OCI-LY3 (cell line): ENCODE results near the gene ITPA.

Source experiments
- EZH2phosphoT487 ChIP-seq: fragments of 200-600 bp; shearing (Covaris generic); IDR thresholded peaks from 2 replicates; pipeline ENCODE4 v1.6.1; 2018; ENCODE audit warnings: antibody characterized with exemption, mixed run types, low read depth
- TF ChIP-seq, protein P1 (sequence below): fragments of 200-600, 300-600 bp; sonication (generic); IDR thresholded peaks from 2 replicates; pipeline ENCODE4 v1.5.1; 2014; ENCODE audit warnings: antibody characterized with exemption, low read length, low read depth

DNA sequence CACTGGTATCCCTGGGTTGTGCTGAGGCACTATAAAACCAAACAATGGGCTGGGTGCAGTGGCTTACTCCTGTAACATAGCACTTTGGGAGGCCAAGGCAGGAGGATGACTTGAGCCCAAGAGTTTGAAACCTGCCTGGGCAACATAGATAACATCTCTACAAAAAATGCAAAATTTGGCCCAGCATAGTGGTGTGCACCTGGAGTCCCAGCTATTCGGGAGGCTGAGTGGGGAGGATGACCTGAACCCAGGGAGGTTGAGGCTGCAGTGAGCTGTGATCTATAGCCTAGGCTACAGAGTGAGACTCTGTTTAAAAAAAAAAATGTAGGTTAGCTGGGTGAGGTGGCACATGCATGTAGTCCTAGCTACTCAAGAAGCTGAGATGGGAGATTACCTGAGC lies 37.4 kb downstream of the ITPA start:
- TF ChIP-seq, protein P1, sequence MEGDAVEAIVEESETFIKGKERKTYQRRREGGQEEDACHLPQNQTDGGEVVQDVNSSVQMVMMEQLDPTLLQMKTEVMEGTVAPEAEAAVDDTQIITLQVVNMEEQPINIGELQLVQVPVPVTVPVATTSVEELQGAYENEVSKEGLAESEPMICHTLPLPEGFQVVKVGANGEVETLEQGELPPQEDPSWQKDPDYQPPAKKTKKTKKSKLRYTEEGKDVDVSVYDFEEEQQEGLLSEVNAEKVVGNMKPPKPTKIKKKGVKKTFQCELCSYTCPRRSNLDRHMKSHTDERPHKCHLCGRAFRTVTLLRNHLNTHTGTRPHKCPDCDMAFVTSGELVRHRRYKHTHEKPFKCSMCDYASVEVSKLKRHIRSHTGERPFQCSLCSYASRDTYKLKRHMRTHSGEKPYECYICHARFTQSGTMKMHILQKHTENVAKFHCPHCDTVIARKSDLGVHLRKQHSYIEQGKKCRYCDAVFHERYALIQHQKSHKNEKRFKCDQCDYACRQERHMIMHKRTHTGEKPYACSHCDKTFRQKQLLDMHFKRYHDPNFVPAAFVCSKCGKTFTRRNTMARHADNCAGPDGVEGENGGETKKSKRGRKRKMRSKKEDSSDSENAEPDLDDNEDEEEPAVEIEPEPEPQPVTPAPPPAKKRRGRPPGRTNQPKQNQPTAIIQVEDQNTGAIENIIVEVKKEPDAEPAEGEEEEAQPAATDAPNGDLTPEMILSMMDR, result no peak
- no peak for TF ChIP-seq EZH2phosphoT487
